Measurements from ENCODE around the gene CAPN11. TPM values are rescaled to one million over a fixed set of nuclear protein-coding genes. Genes with fewer than 3 reads are reported as not detected.

Gene CAPN11
- total and polyA plus RNA-seq, 7 donors: 0.41 to 1.6 (median 0.71) TPM; not detected in 3

- Histone ChIP-seq H3K27ac (peak overlapping the region; percentile 94 to 98 (median 97)), H3K36me3 (peaks cover 14 to 18% (median 15%) of the 10 kb centered on the region in 4 donors), H3K27me3 (no peaks in the 10 kb centered on the region), H3K4me1 (peaks cover 0 to 96% (median 93%) of the 10 kb centered on the region in 4 donors), H3K9me3 (no peaks in the 10 kb centered on the region), H3K4me3 (peak overlapping the region; percentile 3 to 39 (median 36))
- TF ChIP-seq POLR2A (IDR thresholded peaks at IDR 0.05): no peak
- intact Hi-C loops (cut with DNase I): no loop called here
- DNase-seq: no peak
- WGBS, 2 donors: 41 to 66% methylated on average over 8 of the region's 8 CpGs
Observed at GRCh38 chr6:44225579-44226325, 67.1 kb downstream of the CAPN11 start.

DNA sequence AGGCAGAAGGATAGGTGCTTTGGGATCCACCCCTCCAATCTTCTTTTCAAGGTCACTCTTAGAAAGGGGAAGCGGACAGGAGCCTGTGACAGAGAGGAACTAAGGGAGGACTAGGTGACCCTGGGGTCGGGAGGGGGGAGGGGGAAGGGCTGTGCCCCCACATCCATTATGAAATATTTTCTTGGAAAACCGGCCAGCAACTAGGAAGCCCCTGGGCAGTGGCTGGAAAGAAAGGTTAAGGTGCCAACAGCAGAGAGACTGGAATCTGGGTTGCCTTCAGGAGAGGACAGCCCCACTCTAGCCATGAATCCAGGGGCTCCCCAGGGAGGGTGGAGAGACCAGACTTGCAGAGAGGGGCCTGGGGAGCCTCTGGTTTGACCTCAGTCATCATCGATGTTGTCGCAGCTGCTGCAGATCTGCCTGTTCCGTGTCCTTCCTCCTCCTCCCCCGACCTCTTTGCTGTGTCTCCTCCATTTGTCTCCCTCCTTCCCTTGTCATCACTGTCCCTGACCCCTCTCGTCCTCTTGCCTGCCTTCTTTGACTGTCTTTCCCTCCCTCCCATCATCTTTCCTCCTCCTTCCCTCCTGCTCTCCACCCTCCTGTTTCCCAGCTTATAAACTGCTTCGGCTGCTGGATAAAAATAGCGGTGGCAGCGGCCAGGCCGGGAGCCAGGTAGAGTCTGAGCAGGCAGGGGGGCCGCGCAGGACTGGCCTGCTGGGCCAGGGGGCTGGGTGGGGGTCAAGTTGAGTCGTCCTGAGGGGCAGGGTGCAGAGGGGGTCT, 67.9 kb downstream of the CAPN11 start:
- H3K27ac ChIP-seq: peak overlapping the region; percentile 94 to 98 (median 97)
- H3K27me3 ChIP-seq: no peaks in the 10 kb centered on the region
- DNase-seq: peak; percentile 83
- peaks cover 0 to 96% (median 93%) of the 10 kb centered on the region in 4 donors for H3K4me1 ChIP-seq
- no peaks in the 10 kb centered on the region for H3K9me3 ChIP-seq
- 74 to 80% methylated on average over 15 of the region's 15 CpGs for WGBS, 2 donors
- H3K4me3 ChIP-seq: peak overlapping the region; percentile 26 to 39 (median 36)
- intact Hi-C loops (cut with DNase I): no loop called here
- peaks cover 16 to 25% (median 20%) of the 10 kb centered on the region in 4 donors for H3K36me3 ChIP-seq
- TF ChIP-seq EP300 (IDR thresholded peaks at IDR 0.05) (no peak), POLR2A (IDR thresholded peaks at IDR 0.05) (no peak), POLR2AphosphoS5 (IDR thresholded peaks at IDR 0.05) (peak; percentile 13 to 49 (median 46))
- TF ChIP-seq, protein P1, sequence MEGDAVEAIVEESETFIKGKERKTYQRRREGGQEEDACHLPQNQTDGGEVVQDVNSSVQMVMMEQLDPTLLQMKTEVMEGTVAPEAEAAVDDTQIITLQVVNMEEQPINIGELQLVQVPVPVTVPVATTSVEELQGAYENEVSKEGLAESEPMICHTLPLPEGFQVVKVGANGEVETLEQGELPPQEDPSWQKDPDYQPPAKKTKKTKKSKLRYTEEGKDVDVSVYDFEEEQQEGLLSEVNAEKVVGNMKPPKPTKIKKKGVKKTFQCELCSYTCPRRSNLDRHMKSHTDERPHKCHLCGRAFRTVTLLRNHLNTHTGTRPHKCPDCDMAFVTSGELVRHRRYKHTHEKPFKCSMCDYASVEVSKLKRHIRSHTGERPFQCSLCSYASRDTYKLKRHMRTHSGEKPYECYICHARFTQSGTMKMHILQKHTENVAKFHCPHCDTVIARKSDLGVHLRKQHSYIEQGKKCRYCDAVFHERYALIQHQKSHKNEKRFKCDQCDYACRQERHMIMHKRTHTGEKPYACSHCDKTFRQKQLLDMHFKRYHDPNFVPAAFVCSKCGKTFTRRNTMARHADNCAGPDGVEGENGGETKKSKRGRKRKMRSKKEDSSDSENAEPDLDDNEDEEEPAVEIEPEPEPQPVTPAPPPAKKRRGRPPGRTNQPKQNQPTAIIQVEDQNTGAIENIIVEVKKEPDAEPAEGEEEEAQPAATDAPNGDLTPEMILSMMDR (IDR thresholded peaks at IDR 0.05): no peak

- peak overlapping the region; percentile 94 to 98 (median 97) for H3K27ac ChIP-seq
- WGBS, 2 donors: 79 to 81% methylated on average over 7 of the region's 7 CpGs
Observed at GRCh38 chr6:44227148-44227793, 68.7 kb downstream of the CAPN11 start.

GRCh38 chr6:44228031-44228430, 69.4 kb downstream of the CAPN11 start:
- Histone ChIP-seq H3K9me3 (no peaks in the 10 kb centered on the region), H3K4me3 (peak overlapping the region in 2 of 4 donors; percentile 39), H3K4me1 (peaks cover 0 to 95% (median 92%) of the 10 kb centered on the region in 4 donors), H3K36me3 (peaks cover 24 to 40% (median 34%) of the 10 kb centered on the region in 4 donors), H3K27me3 (no peaks in the 10 kb centered on the region), H3K27ac (peak overlapping the region; percentile 94 to 98 (median 97))
- TF ChIP-seq POLR2A (IDR thresholded peaks at IDR 0.05): no peak
- TF ChIP-seq POLR2AphosphoS5 (IDR thresholded peaks at IDR 0.05): no peak
- TF ChIP-seq, protein P1 (IDR thresholded peaks at IDR 0.05): no peak
- no peak for DNase-seq
- intact Hi-C loops (cut with DNase I): no loop called here
- 82 to 95% methylated on average over 6 of the region's 6 CpGs for WGBS, 2 donors

More at GRCh38 chr6:44227148-44227793, 68.7 kb downstream of the CAPN11 start:
- intact Hi-C loops (cut with DNase I): no loop called here
- peak; percentile 64 for DNase-seq
- Histone ChIP-seq H3K9me3 (no peaks in the 10 kb centered on the region), H3K36me3 (peaks cover 21 to 33% (median 28%) of the 10 kb centered on the region in 4 donors), H3K27me3 (no peaks in the 10 kb centered on the region), H3K4me3 (peak overlapping the region; percentile 26 to 39 (median 36)), H3K4me1 (peaks cover 0 to 96% (median 93%) of the 10 kb centered on the region in 4 donors)
- TF ChIP-seq POLR2AphosphoS5 (IDR thresholded peaks at IDR 0.05): no peak

- TF ChIP-seq, protein P1 (IDR thresholded peaks at IDR 0.05): no peak
- TF ChIP-seq POLR2A (IDR thresholded peaks at IDR 0.05): no peak
- TF ChIP-seq EP300 (IDR thresholded peaks at IDR 0.05): no peak
- no peak for TF ChIP-seq POLR2AphosphoS5 (IDR thresholded peaks at IDR 0.05)
- Histone ChIP-seq H3K4me1 (peaks cover 0 to 99% (median 96%) of the 10 kb centered on the region in 4 donors), H3K27ac (peak overlapping the region; percentile 94 to 98 (median 97)), H3K36me3 (peaks cover 24 to 42% (median 35%) of the 10 kb centered on the region in 4 donors), H3K9me3 (no peaks in the 10 kb centered on the region), H3K27me3 (no peaks in the 10 kb centered on the region), H3K4me3 (peak overlapping the region in 2 of 4 donors; percentile 39)
- WGBS, 2 donors: 94 to 95% methylated on average over 7 of the region's 7 CpGs
- DNase-seq: no peak
- intact Hi-C loops (cut with DNase I): no loop called here
Observed at GRCh38 chr6:44228433-44228832, 69.8 kb downstream of the CAPN11 start.
